ENCODE measurements around the gene DIAPH3.

DNA sequence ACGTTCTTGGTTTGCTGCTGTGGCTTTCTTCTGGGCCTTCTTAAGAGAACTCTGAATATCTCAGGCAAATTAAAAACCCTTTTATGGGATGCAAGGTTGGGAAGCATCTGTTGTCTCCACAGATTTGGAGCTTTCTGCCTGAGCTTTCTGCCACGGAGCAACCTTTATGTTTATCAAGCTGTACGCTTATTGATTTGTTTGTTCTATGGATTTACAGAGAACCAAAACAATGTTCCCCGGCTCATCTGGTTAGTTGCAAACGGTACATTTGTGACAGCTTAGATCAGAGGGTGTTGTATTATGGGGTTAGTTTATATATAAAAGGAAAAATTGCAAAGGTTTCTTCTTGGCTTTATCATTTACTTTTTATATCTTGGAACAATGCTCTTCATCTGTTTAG lies 479.6 kb downstream of the DIAPH3 start:
- TF ChIP-seq, protein P1, sequence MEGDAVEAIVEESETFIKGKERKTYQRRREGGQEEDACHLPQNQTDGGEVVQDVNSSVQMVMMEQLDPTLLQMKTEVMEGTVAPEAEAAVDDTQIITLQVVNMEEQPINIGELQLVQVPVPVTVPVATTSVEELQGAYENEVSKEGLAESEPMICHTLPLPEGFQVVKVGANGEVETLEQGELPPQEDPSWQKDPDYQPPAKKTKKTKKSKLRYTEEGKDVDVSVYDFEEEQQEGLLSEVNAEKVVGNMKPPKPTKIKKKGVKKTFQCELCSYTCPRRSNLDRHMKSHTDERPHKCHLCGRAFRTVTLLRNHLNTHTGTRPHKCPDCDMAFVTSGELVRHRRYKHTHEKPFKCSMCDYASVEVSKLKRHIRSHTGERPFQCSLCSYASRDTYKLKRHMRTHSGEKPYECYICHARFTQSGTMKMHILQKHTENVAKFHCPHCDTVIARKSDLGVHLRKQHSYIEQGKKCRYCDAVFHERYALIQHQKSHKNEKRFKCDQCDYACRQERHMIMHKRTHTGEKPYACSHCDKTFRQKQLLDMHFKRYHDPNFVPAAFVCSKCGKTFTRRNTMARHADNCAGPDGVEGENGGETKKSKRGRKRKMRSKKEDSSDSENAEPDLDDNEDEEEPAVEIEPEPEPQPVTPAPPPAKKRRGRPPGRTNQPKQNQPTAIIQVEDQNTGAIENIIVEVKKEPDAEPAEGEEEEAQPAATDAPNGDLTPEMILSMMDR (IDR thresholded peaks at IDR 0.05) = no peak
- TF ChIP-seq ZFX (IDR thresholded peaks at IDR 0.05; ENCODE audit: borderline replicate concordance) = no peak

All from 22Rv1 (cell line).